Calu3 (cell line): ENCODE data around the gene DMRT2. TPM values are rescaled to one million over a fixed set of nuclear protein-coding genes. Genes with fewer than 3 reads are reported as not detected.

Experiments
- BruUV-seq: library from RNA; stranded (reverse); fragments of 400-500 nt; replicated peaks from 2 replicates; lab custom pipeline; 2021; lab: Mats Ljungman, UMichigan
- CTCF ChIA-PET: fragments of 300-600 bp; sonication (Branson Sonifier 250); formaldehyde crosslinking; loops from one replicate; lab custom pipeline; 2022; ENCODE audit warnings: antibody characterized with exemption; lab: Charles Lee
- DNase-seq: peaks from one replicate; pipeline ENCODE4 v3.0.0; 2022
- H3K27ac Mint-ChIP-seq: one replicate; pipeline ENCODE4 v1.8.0; 2022; ENCODE audit warnings: mixed read lengths; ENCODE audit not compliant: unreplicated experiment
- H3K27me3 Mint-ChIP-seq: one replicate; pipeline ENCODE4 v1.8.0; 2022; ENCODE audit warnings: mixed read lengths; ENCODE audit not compliant: unreplicated experiment
- H3K36me3 Mint-ChIP-seq: one replicate; pipeline ENCODE4 v1.8.0; 2022; ENCODE audit warnings: mild to moderate bottlenecking, moderate library complexity, mixed read lengths; ENCODE audit not compliant: insufficient read depth, unreplicated experiment
- H3K4me1 Mint-ChIP-seq: one replicate; pipeline ENCODE4 v1.8.0; 2022; ENCODE audit warnings: mild to moderate bottlenecking, low read depth, mixed read lengths; ENCODE audit not compliant: unreplicated experiment
- H3K4me3 Mint-ChIP-seq: one replicate; pipeline ENCODE4 v1.8.0; 2022; ENCODE audit warnings: mild to moderate bottlenecking, low read depth, moderate library complexity, mixed read lengths; ENCODE audit not compliant: unreplicated experiment
- H3K9me3 Mint-ChIP-seq: one replicate; pipeline ENCODE4 v1.8.0; 2022; ENCODE audit warnings: low read depth, mixed read lengths; ENCODE audit not compliant: unreplicated experiment
- CTCF ChIP-seq: fragments of 200-600 bp; IDR thresholded peaks from one replicate; pipeline ENCODE4 v1.8.0; 2022; ENCODE audit warnings: antibody characterized with exemption; ENCODE audit not compliant: unreplicated experiment
- intact Hi-C: fragments of 100-400 bp; cut with micrococcal nuclease; formaldehyde crosslinking; loops from one replicate; pipeline ENCODE4 v1.10.0; 2022; ENCODE audit not compliant: unreplicated experiment
- total RNA-seq: library from RNA; stranded (reverse); gene quantifications from 2 replicates; pipeline ENCODE4 v1.2.3, GENCODE V29; 2022

The DMRT2 gene
- total RNA-seq, 1 experiment from 2014 or later = not detected

DNA sequence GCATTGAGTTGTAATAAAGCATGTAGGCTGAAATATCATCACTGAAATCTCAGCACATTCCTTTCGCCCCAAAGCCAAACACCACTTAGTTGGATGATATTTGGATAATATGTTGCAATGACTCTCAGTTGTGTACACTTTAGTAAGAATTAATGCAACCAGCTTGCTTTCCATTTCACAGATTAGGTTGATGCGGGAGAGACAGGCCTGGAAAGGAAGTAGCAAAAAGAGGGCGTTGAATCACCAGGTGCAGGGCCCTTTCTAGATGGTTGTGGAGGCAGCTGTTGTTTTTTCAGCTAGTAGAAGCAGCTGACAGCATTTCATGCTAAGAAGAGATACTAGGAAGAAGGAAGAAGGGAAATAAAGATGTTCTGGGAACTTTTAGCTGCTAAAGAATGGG lies 42.8 kb upstream of the DMRT2 start:
- H3K36me3 Mint-ChIP-seq = no peaks in the 10 kb centered on the region
- no peak overlapping the region for H3K4me3 Mint-ChIP-seq
- intact Hi-C loops = loop anchor here (5.0 to 10.0 kb wide), 2 partner anchors 393 to 660 kb away; no protein-coding TSS in a partner anchor
- TF ChIP-seq CTCF = no peak
- no peaks in the 10 kb centered on the region for H3K4me1 Mint-ChIP-seq
- no peak for DNase-seq
- H3K27ac Mint-ChIP-seq = no peak overlapping the region
- CTCF ChIA-PET = interaction anchor here (0.5 kb wide), 1 partner anchor 111 kb away, joined by 4 read pairs; no protein-coding TSS in a partner anchor
- no TSS peak for BruUV-seq
- no peaks in the 10 kb centered on the region for H3K9me3 Mint-ChIP-seq
- H3K27me3 Mint-ChIP-seq = peaks cover 12% of the 10 kb centered on the region

DNA sequence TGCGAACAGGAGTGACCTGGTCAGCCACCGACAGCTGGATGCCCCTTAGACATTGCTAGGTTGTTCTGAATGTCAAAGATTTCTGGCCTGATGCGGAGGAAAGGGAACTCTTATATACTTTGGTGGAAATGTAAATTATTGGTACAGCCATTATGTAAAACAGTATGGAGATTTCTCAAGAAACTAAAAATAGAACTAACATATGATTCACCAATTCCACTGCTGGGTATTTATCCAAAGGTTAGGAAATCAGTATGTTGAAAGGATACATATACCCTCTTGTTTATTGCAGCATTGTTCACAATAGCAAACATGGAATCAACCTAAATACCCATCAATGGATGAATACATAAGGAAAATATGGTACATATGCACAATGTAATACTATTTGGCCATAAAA lies 41.9 kb upstream of the DMRT2 start:
- no TSS peak for BruUV-seq
- TF ChIP-seq CTCF = no peak
- Mint-ChIP-seq H3K9me3 (no peaks in the 10 kb centered on the region), H3K4me3 (no peak overlapping the region), H3K4me1 (no peaks in the 10 kb centered on the region), H3K36me3 (no peaks in the 10 kb centered on the region), H3K27me3 (peaks cover 12% of the 10 kb centered on the region), H3K27ac (no peak overlapping the region)
- CTCF ChIA-PET = no interaction called here
- intact Hi-C loops = loop anchor here (5.0 to 10.0 kb wide), 2 partner anchors 393 to 661 kb away; no protein-coding TSS in a partner anchor
- no peak for DNase-seq

- Mint-ChIP-seq H3K27ac (no peak overlapping the region), H3K27me3 (peaks cover 12% of the 10 kb centered on the region), H3K36me3 (no peaks in the 10 kb centered on the region), H3K9me3 (no peaks in the 10 kb centered on the region), H3K4me1 (no peaks in the 10 kb centered on the region), H3K4me3 (no peak overlapping the region)
- CTCF ChIA-PET = interaction anchor here (0.5 to 1.0 kb wide), 6 partner anchors 9 to 711 kb away, joined by 3 to 4 read pairs (median 3); no protein-coding TSS in a partner anchor
- intact Hi-C loops = loop anchor here (1.0 to 10.0 kb wide), 3 partner anchors 115 to 662 kb away; no protein-coding TSS in a partner anchor
- no TSS peak for BruUV-seq
- DNase-seq = peak; percentile 82
- TF ChIP-seq CTCF = peak; percentile 77
Observed at GRCh38 chr9:1009101-1009707, 41.0 kb upstream of the DMRT2 start.

DNA sequence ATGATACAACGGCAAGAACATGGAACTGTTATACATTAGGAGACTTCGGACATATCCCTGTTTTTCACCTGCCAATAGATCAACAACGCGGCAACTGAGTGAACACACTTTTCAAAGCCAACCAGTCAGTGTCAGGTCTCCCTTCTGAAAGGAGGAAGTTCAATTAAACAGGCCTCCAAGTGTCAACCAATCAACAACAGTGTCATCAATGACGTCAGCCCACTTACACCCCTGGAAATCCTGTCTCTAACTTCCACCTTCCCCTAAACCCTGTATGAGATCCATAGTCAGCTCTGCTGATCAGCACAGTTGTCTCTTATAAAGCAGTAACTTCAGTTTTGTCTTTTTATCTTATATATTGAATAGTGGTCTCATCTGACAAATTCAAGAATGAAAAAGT lies 37.1 kb upstream of the DMRT2 start:
- TF ChIP-seq CTCF = no peak
- intact Hi-C loops = no loop called here
- CTCF ChIA-PET = no interaction called here
- H3K27me3 Mint-ChIP-seq = peaks cover 16% of the 10 kb centered on the region
- no peaks in the 10 kb centered on the region for H3K4me1 Mint-ChIP-seq
- no peak for DNase-seq
- no peak overlapping the region for H3K27ac Mint-ChIP-seq
- no peak overlapping the region for H3K4me3 Mint-ChIP-seq
- H3K9me3 Mint-ChIP-seq = no peaks in the 10 kb centered on the region
- no peaks in the 10 kb centered on the region for H3K36me3 Mint-ChIP-seq
- BruUV-seq = no TSS peak
